Measurements from ENCODE around the gene PSMB5.

PSMB5 gene

DNA sequence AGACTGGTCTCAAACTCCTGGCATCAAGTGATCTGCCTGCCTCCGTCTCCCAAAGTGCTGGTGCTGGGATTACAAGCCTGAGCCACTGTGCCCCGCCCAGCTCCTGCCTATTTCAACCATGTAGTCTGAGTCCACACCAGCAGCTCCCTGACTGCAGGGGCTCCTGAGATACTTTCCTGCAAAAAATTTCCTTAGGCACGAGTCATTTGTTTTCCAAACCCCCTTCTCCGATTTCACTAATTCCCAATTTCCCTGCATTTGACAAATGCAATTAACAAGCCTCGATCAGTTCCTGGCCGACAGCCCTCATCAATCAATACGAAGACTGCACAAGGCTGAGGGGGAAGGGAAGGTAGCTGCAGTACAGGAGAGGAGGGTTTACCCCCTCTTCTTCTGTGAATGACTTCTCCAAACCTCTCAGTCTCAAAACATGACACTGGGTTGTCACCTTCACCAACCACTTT lies 10.1 kb downstream of the PSMB5 start:
- TF ChIP-seq CTCF (IDR thresholded peaks at IDR 0.05; ENCODE audit: borderline replicate concordance, control extremely low read depth, extremely low read depth, insufficient read depth, missing control alignments): no peak
- DNase-seq (ENCODE audit: low spot score): no peak
- in situ Hi-C loops (cut with MboI; ENCODE audit: low sequenced_read_pairs, unreplicated experiment): no loop called here

GRCh38 chr14:23023795-23024152 lies 10.9 kb downstream of the PSMB5 start:
- TF ChIP-seq CTCF (IDR thresholded peaks at IDR 0.05; ENCODE audit: borderline replicate concordance, control extremely low read depth, extremely low read depth, insufficient read depth, missing control alignments): no peak
- DNase-seq (ENCODE audit: low spot score): no peak
- in situ Hi-C loops (cut with MboI; ENCODE audit: low sequenced_read_pairs, unreplicated experiment): no loop called here

DNA sequence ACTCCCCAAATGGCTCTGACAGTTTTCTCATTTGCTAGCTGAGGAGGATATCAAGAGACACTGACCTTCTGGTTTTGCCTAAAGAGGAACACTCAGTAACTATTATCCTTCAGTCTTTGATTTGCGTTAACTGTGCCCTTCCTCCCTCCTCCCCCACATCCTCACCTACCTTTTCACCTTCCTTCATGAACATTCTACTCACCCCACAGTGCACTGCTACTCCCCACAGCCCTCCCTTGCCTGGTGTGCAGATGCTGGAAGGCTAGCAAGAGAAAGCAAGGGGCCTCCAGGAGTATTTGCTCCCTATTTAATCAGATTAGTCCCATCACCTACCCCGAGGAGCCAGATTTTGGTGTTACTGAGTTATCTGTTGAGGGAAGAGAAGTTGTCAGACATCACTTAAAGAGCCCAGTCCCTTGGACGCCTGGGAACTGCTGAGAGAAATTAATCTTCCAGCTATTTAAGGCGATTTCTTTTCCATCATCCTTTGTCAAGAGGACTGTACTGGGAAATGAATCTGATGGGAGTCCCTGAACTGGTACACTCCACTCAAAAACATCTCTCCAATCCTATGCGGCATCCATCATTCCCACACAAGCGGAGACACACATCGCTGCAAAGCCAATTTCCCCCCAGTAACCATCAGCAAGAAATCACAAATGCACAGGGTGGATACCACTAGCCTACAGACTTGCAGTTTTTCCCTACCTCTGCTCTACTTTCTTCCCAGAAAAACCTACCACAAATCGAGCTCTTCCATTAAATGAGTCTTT lies 11.5 kb downstream of the PSMB5 start:
- in situ Hi-C loops (cut with MboI; ENCODE audit: low sequenced_read_pairs, unreplicated experiment): no loop called here
- TF ChIP-seq CTCF (IDR thresholded peaks at IDR 0.05; ENCODE audit: borderline replicate concordance, control extremely low read depth, extremely low read depth, insufficient read depth, missing control alignments): no peak
- DNase-seq (ENCODE audit: low spot score): no peak

GRCh38 chr14:23021889-23022442 lies 12.7 kb downstream of the PSMB5 start:
- no peak for DNase-seq (ENCODE audit: low spot score)
- in situ Hi-C loops (cut with MboI; ENCODE audit: low sequenced_read_pairs, unreplicated experiment): no loop called here
- no peak for TF ChIP-seq CTCF (IDR thresholded peaks at IDR 0.05; ENCODE audit: borderline replicate concordance, control extremely low read depth, extremely low read depth, insufficient read depth, missing control alignments)

DNA sequence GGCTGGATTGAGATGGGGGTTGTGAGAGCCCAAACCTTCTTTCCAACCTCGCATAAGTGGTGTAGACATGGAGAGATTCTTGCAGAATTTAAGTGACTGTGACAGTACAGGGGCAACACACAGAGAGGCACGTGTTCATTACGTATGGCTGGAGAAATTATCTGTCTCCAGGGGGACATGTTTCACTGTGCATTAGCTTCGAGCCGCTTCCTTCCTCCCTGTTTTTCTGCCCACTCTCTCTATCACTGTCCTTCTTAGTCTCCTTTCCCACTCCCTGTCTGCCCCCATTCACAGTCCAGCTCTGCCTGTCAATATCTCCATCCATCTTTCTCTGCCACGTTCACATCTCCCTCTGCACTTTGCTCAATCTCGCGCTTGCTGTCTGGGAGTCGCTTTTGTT lies 13.3 kb downstream of the PSMB5 start:
- in situ Hi-C loops (cut with MboI; ENCODE audit: low sequenced_read_pairs, unreplicated experiment): no loop called here
- TF ChIP-seq CTCF (IDR thresholded peaks at IDR 0.05; ENCODE audit: borderline replicate concordance, control extremely low read depth, extremely low read depth, insufficient read depth, missing control alignments): no peak
- no peak for DNase-seq (ENCODE audit: low spot score)

GRCh38 chr14:23020143-23021128 lies 14.3 kb downstream of the PSMB5 start:
- in situ Hi-C loops (cut with MboI; ENCODE audit: low sequenced_read_pairs, unreplicated experiment): no loop called here
- no peak for TF ChIP-seq CTCF (IDR thresholded peaks at IDR 0.05; ENCODE audit: borderline replicate concordance, control extremely low read depth, extremely low read depth, insufficient read depth, missing control alignments)
- DNase-seq (ENCODE audit: low spot score): no peak

Measured in GM13976 (cell line).